Mesangial cell (primary cell): Measurements from ENCODE around the gene CGB3. TPM values are rescaled to one million over a fixed set of nuclear protein-coding genes. Genes with fewer than 3 reads are reported as not detected.

ENCODE experiments used
- total RNA-seq: library from RNA; depleted of rRNA; stranded (reverse); fragments of >200 nt; gene quantifications from 2 replicates; pipeline ENCODE4 v1.2.3, GENCODE V29; 2015

Gene CGB3
- 0.33 TPM in 1 of 2 replicates, not detected in the other for total RNA-seq

GRCh38 chr19:49024233-49024632, at the start of gene CGB3:
Gene CGB3, minus strand, starts transcription at chr19:49024333. Its CDS starts 362 bp downstream, at chr19:49023971.

GRCh38 chr19:49064768-49065611, 40.9 kb upstream of the CGB3 start, which contains the start of gene NTF4:
Gene NTF4, minus strand, starts transcription at chr19:49064818. Its CDS starts 2,821 bp downstream, at chr19:49061997.

GRCh38 chr19:49057636-49058234, 33.6 kb upstream of the CGB3 start, which contains the start of gene CGB7:
Gene CGB7, minus strand, starts transcription at chr19:49057749. Its CDS starts 2,374 bp downstream, at chr19:49055375.

GRCh38 chr19:49049011-49049410, 24.9 kb upstream of the CGB3 start, which contains the start of gene CGB8:
Gene CGB8, minus strand, starts transcription at chr19:49049111. Its CDS starts 372 bp downstream, at chr19:49048739.

GRCh38 chr19:49043548-49043947, 19.4 kb upstream of the CGB3 start, which contains the start of gene CGB5:
Gene CGB5, plus strand, starts transcription at chr19:49043848. Its CDS starts 362 bp downstream, at chr19:49044210.

GRCh38 chr19:49036815-49037214, 12.7 kb upstream of the CGB3 start, which contains the start of gene CGB1:
Gene CGB1, minus strand, starts transcription at chr19:49036895. Its CDS starts 184 bp downstream, at chr19:49036711.

GRCh38 chr19:49031642-49032301, 7.6 kb upstream of the CGB3 start, which contains the start of gene CGB2:
Gene CGB2, plus strand, starts transcription at chr19:49031890. Its CDS starts 206 bp downstream, at chr19:49032096.

GRCh38 chr19:49017041-49017665, 7.0 kb downstream of the CGB3 start, which contains the start of gene LHB:
Gene LHB, minus strand, starts transcription at chr19:49017091. Its CDS starts 10 bp downstream, at chr19:49017081.

GRCh38 chr19:48993175-48994034, 30.7 kb downstream of the CGB3 start, which contains the start of the genes GYS1 and RUVBL2:
Gene GYS1, minus strand, starts transcription at chr19:48993309. Its CDS starts 197 bp downstream, at chr19:48993112.
Gene RUVBL2, plus strand, starts transcription at chr19:48993887. Its CDS starts 25 bp downstream, at chr19:48993912.

Other genes starting within 250 kb of the CGB3 start
- gene BCAT2, start 213.3 kb downstream of the CGB3 start, total RNA-seq: 69.8 and 75.0 TPM in 2 replicates
- 2.0 and 24.1 TPM in 2 replicates for gene HSD17B14, start 187.8 kb downstream of the CGB3 start, total RNA-seq
- gene PLEKHA4, start 155.7 kb downstream of the CGB3 start, total RNA-seq: 2.8 and 12.4 TPM in 2 replicates
- 22.8 and 32.2 TPM in 2 replicates for gene PPP1R15A, start 151.9 kb downstream of the CGB3 start, total RNA-seq
- not detected in 2 replicates for gene TULP2, start 125.6 kb downstream of the CGB3 start, total RNA-seq
- 196 and 317 TPM in 2 replicates for gene NUCB1, start 124.0 kb downstream of the CGB3 start, total RNA-seq
- 0.33 TPM in 1 of 2 replicates, not detected in the other for gene DHDH, start 90.6 kb downstream of the CGB3 start, total RNA-seq
- 129 and 173 TPM in 2 replicates for gene BAX, start 69.5 kb downstream of the CGB3 start, total RNA-seq
- 1,218 and 2,784 TPM in 2 replicates for gene FTL, start 59.0 kb downstream of the CGB3 start, total RNA-seq
- gene GYS1, start 31.0 kb downstream of the CGB3 start, total RNA-seq: 34.2 and 47.6 TPM in 2 replicates
- 137 and 324 TPM in 2 replicates for gene RUVBL2, start 30.4 kb downstream of the CGB3 start, total RNA-seq
- gene LHB, start 7.2 kb downstream of the CGB3 start, total RNA-seq: 0.49 and 0.76 TPM in 2 replicates
- gene CGB2, start 7.6 kb upstream of the CGB3 start, total RNA-seq: 3.9 TPM in 1 of 2 replicates, not detected in the other
- 3.7 TPM in 1 of 2 replicates, not detected in the other for gene CGB1, start 12.6 kb upstream of the CGB3 start, total RNA-seq
- 0.38 and 2.1 TPM in 2 replicates for gene CGB5, start 19.5 kb upstream of the CGB3 start, total RNA-seq
- gene CGB8, start 24.8 kb upstream of the CGB3 start, total RNA-seq: 0.25 and 8.0 TPM in 2 replicates
- 3.4 and 3.6 TPM in 2 replicates for gene CGB7, start 33.4 kb upstream of the CGB3 start, total RNA-seq
- 0.25 TPM in 1 of 2 replicates, not detected in the other for gene NTF4, start 40.5 kb upstream of the CGB3 start, total RNA-seq
- gene KCNA7, start 48.4 kb upstream of the CGB3 start, total RNA-seq: not detected in 2 replicates
- 155 and 218 TPM in 2 replicates for gene SNRNP70, start 61.1 kb upstream of the CGB3 start, total RNA-seq
- 6.4 and 8.9 TPM in 2 replicates for gene LIN7B, start 90.0 kb upstream of the CGB3 start, total RNA-seq
- gene C19orf73, start 94.8 kb upstream of the CGB3 start, total RNA-seq: 3.7 and 6.0 TPM in 2 replicates
- 2.4 and 2.7 TPM in 2 replicates for gene PPFIA3, start 95.2 kb upstream of the CGB3 start, total RNA-seq
- gene HRC, start 131.1 kb upstream of the CGB3 start, total RNA-seq: not detected in 2 replicates
- gene TRPM4, start 133.5 kb upstream of the CGB3 start, total RNA-seq: 7.7 and 13.8 TPM in 2 replicates